Adrenal gland (tissue), 12 donors: ENCODE data around the gene BATF. TPM values are rescaled to one million over a fixed set of nuclear protein-coding genes. Genes with fewer than 3 reads are reported as not detected.

Source experiments
- DNase-seq, 7 donors: peaks; one replicate each; pipeline ENCODE4 v3.0.0-alpha.2; 2019 to 2020
- H3K27ac ChIP-seq, 5 donors: fragments of 200-600 bp; sonication (generic) in 4 of 5; 1 replicate in 3 of 5; 2 replicates in 2 of 5; pipeline versions ENCODE4 v1.5.1 to v1.8.0; 2016 to 2020; ENCODE audit warnings: mild to moderate bottlenecking in 1 of 5
- H3K27me3 ChIP-seq: fragments of 200-600 bp; 2 replicates; pipeline ENCODE4 v1.8.0; 2021
- H3K36me3 ChIP-seq, 2 donors: fragments of 200-600 bp; replicated peaks in 1 of 2; 1 replicate in 1 of 2; 2 replicates in 1 of 2; pipeline versions ENCODE4 v1.5.1 to v1.8.0; 2018 to 2022
- H3K4me1 ChIP-seq, 2 donors: fragments of 200-600 bp; replicated peaks in 1 of 2; 1 replicate in 1 of 2; 2 replicates in 1 of 2; pipeline versions ENCODE4 v1.5.1 to v1.8.0; 2018 to 2021
- H3K4me3 ChIP-seq, 4 donors: fragments of 200-600 bp; sonication (generic) in 3 of 4; one replicate each; pipeline ENCODE4 v1.5.1; 2016 to 2018
- H3K9me3 ChIP-seq, 3 donors: fragments of 200-600 bp; sonication (generic) in 1 of 3; replicated peaks in 1 of 3; 1 replicate in 2 of 3; 2 replicates in 1 of 3; pipeline versions ENCODE4 v1.5.1 to v1.8.0; 2016 to 2021
- POLR2A ChIP-seq, 2 donors: fragments of 450-650 bp; IDR thresholded peaks; one replicate each; pipeline ENCODE4 v1.6.1; 2017; ENCODE audit warnings: antibody characterized with exemption in 2 of 2, mild to moderate bottlenecking in 2 of 2, moderate library complexity in 1 of 2
- WGBS, 4 donors: extraction: QIAGEN DNeasy Blood & Tissue Kit in 2 of 4; methylation state at CpG; one replicate each; pipeline versions ENCODE4 v1.1.5 to v1.1.7; 2013 to 2017; 5-methylcytosine and 5-hydroxymethylcytosine counted together
- intact Hi-C, 2 donors: fragments of 100-400 bp; cut with DNase I; formaldehyde crosslinking; loops; one replicate each; pipeline versions ENCODE4 v1.14.1 to v1.15.0; 2022 to 2023
- polyA plus RNA-seq, 3 donors: library from polyadenylated mRNA; stranded (reverse); fragments of 200-250 nt in 2 of 3; fragments of 350-450 nt in 1 of 3; fragmentation: Illumina TruSeq in 1 of 3; extraction: RNeasy Lipid Tissue Mini Kit (QIAGEN cat#74804) in 1 of 3; gene quantifications; one replicate each; pipeline ENCODE4 v1.2.3, GENCODE V29; 2013 to 2014
- total RNA-seq, 9 donors: library from RNA; depleted of rRNA in 4 of 9; stranded (reverse); fragments of >200 nt in 4 of 9; fragments of 120-200 nt in 1 of 9; fragmentation: NEBNext Ultra II Directional in 1 of 9; extraction: Animal tissue kit (Norgen Biotek cat#: 25700) in 1 of 9; gene quantifications; one replicate each; pipeline versions ENCODE4 v1.1.0 to v1.2.4, GENCODE V29; 2013 to 2023
- TF ChIP-seq, protein P1 (sequence below), 6 experiments: fragments of 450-650 bp in 4 of 6; fragments of 200-600 bp in 2 of 6; sonication (generic) in 1 of 6; IDR thresholded peaks; 1 replicate in 5 of 6; 2 replicates in 1 of 6; pipeline versions ENCODE4 v1.5.1 to v1.8.0; 2016 to 2021; ENCODE audit warnings: antibody characterized with exemption in 6 of 6, mild to moderate bottlenecking in 2 of 6, moderate library complexity in 1 of 6
- donor health status: healthy with polysubstance abuse.
- donor health status: Bipolar disorder and iron deficiency.
- donor health status: DM: yes; HTN: yes; CAD: no.
- donor health status: DM: no; HTN: no; CAD: no.
- donor health status: DM: no; HTN: no; CAD: no.
- donor health status: DM: yes; HTN: yes; CAD: no.

The BATF gene
- total and polyA plus RNA-seq, 12 donors: 0.64 to 11.4 (median 2.8) TPM

DNA sequence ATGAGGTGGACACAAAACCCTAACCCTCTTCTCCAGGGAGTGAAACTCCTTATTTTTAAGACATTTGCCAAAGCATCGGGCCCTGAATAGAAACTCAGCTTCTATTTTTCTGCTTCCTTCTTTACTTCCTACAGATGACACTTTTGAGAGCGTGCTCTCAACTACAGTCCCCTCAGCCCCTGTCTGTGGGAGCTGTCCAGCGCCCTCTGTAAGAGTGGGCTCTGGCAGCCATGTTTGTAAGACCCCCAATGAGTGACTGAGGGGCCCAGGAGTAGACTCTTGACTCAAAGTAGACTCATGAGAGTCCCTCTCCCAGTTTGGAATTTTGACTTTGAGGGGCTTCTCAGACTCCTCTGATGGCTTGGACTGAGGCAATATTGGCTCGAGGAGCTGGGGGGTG is 25.5 kb upstream of the BATF start:
- peaks cover 0 to 6% of the 10 kb centered on the region in 2 donors for H3K4me1 ChIP-seq
- WGBS, 4 donors: 71 to 98% (median 90%) methylated on average over 3 to 4 of the region's 4 CpGs
- H3K27ac ChIP-seq: no peak overlapping the region
- H3K36me3 ChIP-seq: no peaks in the 10 kb centered on the region
- DNase-seq: no peak
- H3K9me3 ChIP-seq: no peaks in the 10 kb centered on the region
- no peak overlapping the region for H3K4me3 ChIP-seq
- H3K27me3 ChIP-seq: no peaks in the 10 kb centered on the region
- intact Hi-C loops: loop anchor here in 1 of 2 donors (10.0 kb wide), 1 partner anchor 362 kb away; no protein-coding TSS in a partner anchor
- TF ChIP-seq POLR2A (IDR thresholded peaks at IDR 0.05): no peak
- TF ChIP-seq, protein P1, sequence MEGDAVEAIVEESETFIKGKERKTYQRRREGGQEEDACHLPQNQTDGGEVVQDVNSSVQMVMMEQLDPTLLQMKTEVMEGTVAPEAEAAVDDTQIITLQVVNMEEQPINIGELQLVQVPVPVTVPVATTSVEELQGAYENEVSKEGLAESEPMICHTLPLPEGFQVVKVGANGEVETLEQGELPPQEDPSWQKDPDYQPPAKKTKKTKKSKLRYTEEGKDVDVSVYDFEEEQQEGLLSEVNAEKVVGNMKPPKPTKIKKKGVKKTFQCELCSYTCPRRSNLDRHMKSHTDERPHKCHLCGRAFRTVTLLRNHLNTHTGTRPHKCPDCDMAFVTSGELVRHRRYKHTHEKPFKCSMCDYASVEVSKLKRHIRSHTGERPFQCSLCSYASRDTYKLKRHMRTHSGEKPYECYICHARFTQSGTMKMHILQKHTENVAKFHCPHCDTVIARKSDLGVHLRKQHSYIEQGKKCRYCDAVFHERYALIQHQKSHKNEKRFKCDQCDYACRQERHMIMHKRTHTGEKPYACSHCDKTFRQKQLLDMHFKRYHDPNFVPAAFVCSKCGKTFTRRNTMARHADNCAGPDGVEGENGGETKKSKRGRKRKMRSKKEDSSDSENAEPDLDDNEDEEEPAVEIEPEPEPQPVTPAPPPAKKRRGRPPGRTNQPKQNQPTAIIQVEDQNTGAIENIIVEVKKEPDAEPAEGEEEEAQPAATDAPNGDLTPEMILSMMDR (IDR thresholded peaks at IDR 0.05): no peak

DNA sequence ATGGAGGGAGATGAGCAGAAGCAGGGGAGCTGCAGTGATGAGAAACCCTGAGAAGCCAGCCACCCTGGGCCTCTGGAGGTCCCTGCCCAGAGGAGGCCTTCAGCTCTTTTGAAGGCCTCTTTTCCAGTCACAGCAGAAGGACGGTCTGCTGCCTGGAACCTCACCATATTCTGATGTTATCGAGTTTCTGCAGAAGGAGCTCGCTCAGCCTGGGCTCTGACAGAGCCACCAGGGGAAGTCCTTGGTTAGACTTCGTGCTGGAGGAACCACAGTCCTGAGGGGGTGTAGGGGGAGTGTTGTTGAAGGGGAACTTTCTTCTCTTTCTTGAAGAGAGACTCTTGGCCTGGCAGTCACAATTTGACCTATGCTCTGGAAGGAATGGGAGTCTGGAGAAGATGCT is 25.1 kb upstream of the BATF start:
- no peaks in the 10 kb centered on the region for H3K27me3 ChIP-seq
- H3K4me3 ChIP-seq: no peak overlapping the region
- TF ChIP-seq, protein P1 (IDR thresholded peaks at IDR 0.05): no peak
- no peak for TF ChIP-seq POLR2A (IDR thresholded peaks at IDR 0.05)
- peak in 1 of 7 donors; percentile 18 for DNase-seq
- H3K27ac ChIP-seq: no peak overlapping the region
- H3K9me3 ChIP-seq: no peaks in the 10 kb centered on the region
- no peaks in the 10 kb centered on the region for H3K36me3 ChIP-seq
- WGBS, 4 donors: 75 to 86% (median 80%) methylated on average over 4 of the region's 4 CpGs
- peaks cover 0 to 6% of the 10 kb centered on the region in 2 donors for H3K4me1 ChIP-seq
- intact Hi-C loops: loop anchor here in 1 of 2 donors (10.0 kb wide), 1 partner anchor 362 kb away; no protein-coding TSS in a partner anchor

DNA sequence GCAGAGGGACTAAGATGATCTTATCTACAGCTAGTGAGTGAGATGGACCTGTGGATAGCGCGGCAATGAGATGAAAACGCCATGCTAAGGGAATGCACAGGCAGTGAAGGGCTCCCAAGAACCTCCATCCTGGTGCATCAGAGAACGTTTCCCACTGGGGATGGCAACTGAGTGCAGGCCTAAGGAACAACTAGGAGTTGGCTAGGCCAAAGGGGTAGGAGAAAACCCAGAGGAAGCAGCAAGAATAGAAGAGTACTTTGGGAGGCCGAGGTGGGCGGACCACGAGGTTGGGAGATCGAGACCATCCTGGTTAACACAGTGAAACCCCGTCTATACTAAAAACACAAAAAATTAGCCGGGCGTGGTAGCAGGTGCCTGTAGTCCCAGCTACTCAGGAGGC is 24.6 kb upstream of the BATF start:
- no peaks in the 10 kb centered on the region for H3K36me3 ChIP-seq
- WGBS, 4 donors: 89 to 96% (median 93%) methylated on average over 11 of the region's 11 CpGs
- TF ChIP-seq, protein P1 (IDR thresholded peaks at IDR 0.05): no peak
- no peak for TF ChIP-seq POLR2A (IDR thresholded peaks at IDR 0.05)
- peak in 1 of 7 donors; percentile 21 for DNase-seq
- no peaks in the 10 kb centered on the region for H3K9me3 ChIP-seq
- H3K27me3 ChIP-seq: no peaks in the 10 kb centered on the region
- intact Hi-C loops: loop anchor here in 1 of 2 donors (10.0 kb wide), 1 partner anchor 363 kb away; no protein-coding TSS in a partner anchor
- no peak overlapping the region for H3K4me3 ChIP-seq
- peaks cover 0 to 6% of the 10 kb centered on the region in 2 donors for H3K4me1 ChIP-seq
- no peak overlapping the region for H3K27ac ChIP-seq

DNA sequence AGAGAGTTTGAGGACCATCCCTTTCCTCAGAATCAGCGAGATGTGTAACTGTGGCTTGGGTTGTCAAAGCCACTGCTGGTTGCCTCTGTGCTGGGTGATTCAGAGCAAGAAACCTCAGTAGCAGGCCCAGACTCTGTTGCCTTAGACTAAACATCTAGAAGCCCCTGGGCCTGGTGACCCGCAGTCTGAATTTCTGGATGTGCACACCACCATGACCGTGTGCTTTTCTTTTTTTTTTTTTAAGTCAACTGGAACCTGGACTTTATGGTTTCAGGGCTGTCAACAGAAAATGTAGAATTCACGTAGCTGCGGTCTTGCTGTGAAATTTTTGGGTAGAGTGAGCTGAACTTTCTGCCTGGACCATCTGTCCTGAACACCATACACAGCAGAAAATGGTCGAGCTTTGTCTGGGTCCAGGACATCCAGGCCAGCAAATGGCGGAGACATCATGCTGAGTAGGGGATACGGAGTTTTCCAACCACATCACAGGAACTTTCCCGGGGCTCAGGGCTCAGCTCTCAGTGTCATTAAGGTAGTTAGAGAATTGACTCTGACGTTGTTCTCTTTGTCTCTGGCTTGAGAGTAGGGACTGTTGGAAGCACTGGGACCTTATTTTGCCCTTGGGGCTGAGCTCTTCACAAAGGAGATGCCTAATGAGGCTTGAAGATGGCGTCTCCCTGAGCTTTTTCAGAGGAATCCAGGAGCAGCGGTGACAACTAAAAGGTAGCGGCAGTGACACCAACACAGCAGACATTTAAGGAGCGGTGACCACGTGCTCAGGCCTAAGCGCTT is 23.0 kb upstream of the BATF start:
- Histone ChIP-seq H3K36me3 (no peaks in the 10 kb centered on the region), H3K27ac (no peak overlapping the region), H3K4me1 (peaks cover 0 to 6% of the 10 kb centered on the region in 2 donors), H3K4me3 (no peak overlapping the region), H3K9me3 (no peaks in the 10 kb centered on the region), H3K27me3 (no peaks in the 10 kb centered on the region)
- DNase-seq: peak in 1 of 7 donors; percentile 30
- intact Hi-C loops: loop anchor here in 1 of 2 donors (10.0 kb wide), 1 partner anchor 364 kb away; no protein-coding TSS in a partner anchor
- no peak for TF ChIP-seq POLR2A (IDR thresholded peaks at IDR 0.05)
- TF ChIP-seq, protein P1 (IDR thresholded peaks at IDR 0.05): no peak
- WGBS, 4 donors: 91 to 93% (median 93%) methylated on average over 16 of the region's 16 CpGs
